ENCODE measurements around the gene MYH14.

GRCh38 chr19:50198431-50199258 lies 4.8 kb upstream of the MYH14 start:
- no peak for TF ChIP-seq POLR2A (IDR thresholded peaks at IDR 0.05)
- TF ChIP-seq CTCF (IDR thresholded peaks at IDR 0.05): no peak
